HepG2 (cell line): Measurements from ENCODE around the gene TUBAL3. TPM values are rescaled to one million over a fixed set of nuclear protein-coding genes. Genes with fewer than 3 reads are reported as not detected.

Experiments
- ATAC-seq: fragments of 200-7000 bp; cut with Tn5 transposase; 3 replicates; pipeline ENCODE4 v1.9.1; 2020; ENCODE audit warnings: mild to moderate bottlenecking, moderate library complexity
- BruUV-seq: library from RNA; stranded (reverse); fragments of 400-500 nt; replicated peaks from 2 replicates; lab custom pipeline; 2021; lab: Mats Ljungman, UMichigan
- CTCF ChIA-PET: fragments of 300-600 bp; formaldehyde crosslinking; extraction: SDS; loops from one replicate; lab custom pipeline; 2021; ENCODE audit warnings: low total read pairs, inconsistent platforms, low intra/inter-chr PET ratio; lab: Yijun Ruan, JAX
- POLR2A ChIA-PET: fragments of 350-600 bp; sonication (Branson Sonifier 250); formaldehyde crosslinking; loops from one replicate; lab custom pipeline; 2020; ENCODE audit warnings: antibody characterized with exemption, inconsistent platforms; lab: Yijun Ruan, JAX
- DNase-seq: peaks from one replicate; pipeline ENCODE4 v3.0.0-alpha.2; 2015; ENCODE audit warnings: low spot score
- FAIRE-seq: peaks from 3 replicates; lab custom pipeline; 2011; peaks lifted over from hg19 to GRCh38; lab: Jason Lieb, UNC
- H2AFZ ChIP-seq: one replicate; pipeline ENCODE4 v1.6.1; 2011; ENCODE audit warnings: low read length, inconsistent platforms
- H3K27ac ChIP-seq: fragments of 300-600 bp; 3 replicates; pipeline ENCODE4 v1.8.0; 2011; ENCODE audit warnings: mixed run types, mild to moderate bottlenecking, mixed read lengths, low read length, inconsistent platforms; ENCODE audit not compliant: insufficient read depth; ENCODE audit errors: extremely low read length
- H3K27me3 ChIP-seq, 2 experiments: fragments of 200-600 bp in 1 of 2; 2 replicates in 1 of 2; 3 replicates in 1 of 2; pipeline versions ENCODE4 v1.6.0 to v1.8.0; 2011; ENCODE audit warnings: low read length in 2 of 2, mild to moderate bottlenecking in 2 of 2, moderate library complexity in 2 of 2, inconsistent platforms in 1 of 2; ENCODE audit not compliant: insufficient read depth in 2 of 2, control insufficient read depth in 1 of 2
- H3K36me3 ChIP-seq, 2 experiments: fragments of 200-600 bp in 1 of 2; replicated peaks in 1 of 2; 2 replicates in 1 of 2; 3 replicates in 1 of 2; pipeline versions ENCODE4 v1.5.1 to v1.8.0; 2011; ENCODE audit warnings: low read length in 2 of 2, inconsistent platforms in 1 of 2; ENCODE audit not compliant: insufficient read depth in 2 of 2, control insufficient read depth in 1 of 2
- H3K4me1 ChIP-seq: 2 replicates; pipeline ENCODE4 v1.5.1; 2012; ENCODE audit warnings: low read length, inconsistent platforms; ENCODE audit not compliant: insufficient read depth
- H3K4me2 ChIP-seq: 2 replicates; pipeline ENCODE4 v1.6.0; 2011; ENCODE audit warnings: low read depth, low read length, inconsistent platforms
- H3K4me3 ChIP-seq, 3 experiments: fragments of 200-600 bp in 1 of 3; sonication (generic), shearing (Covaris generic) in 1 of 3; replicated peaks in 1 of 3; 2 replicates each; pipeline ENCODE4 v1.5.1; 2011 to 2016; ENCODE audit warnings: low read length in 3 of 3, inconsistent platforms in 2 of 3, low read depth in 2 of 3, mild to moderate bottlenecking in 2 of 3, control low read depth in 1 of 3, mixed read lengths in 1 of 3; ENCODE audit not compliant: insufficient read depth in 1 of 3
- H3K79me2 ChIP-seq: one replicate; pipeline ENCODE4 v1.6.1; 2011; ENCODE audit warnings: low read length, inconsistent platforms; ENCODE audit not compliant: insufficient read depth
- H3K9ac ChIP-seq: 2 replicates; pipeline ENCODE4 v1.6.0; 2011; ENCODE audit warnings: mild to moderate bottlenecking, low read depth, low read length, inconsistent platforms; ENCODE audit not compliant: insufficient read depth
- H3K9me3 ChIP-seq: 2 replicates; pipeline ENCODE4 v1.5.1; 2012; ENCODE audit warnings: mild to moderate bottlenecking, low read length
- H4K20me1 ChIP-seq: 2 replicates; pipeline ENCODE4 v1.6.0; 2011; ENCODE audit warnings: inconsistent platforms, mild to moderate bottlenecking, low read length, moderate library complexity; ENCODE audit not compliant: insufficient read depth
- CTCF ChIP-seq: sonication (generic); formaldehyde crosslinking; IDR thresholded peaks from 2 replicates; pipeline ENCODE4 v1.5.0; 2020; ENCODE audit warnings: mild to moderate bottlenecking, missing genetic modification reagents, moderate library complexity
- ZFP36L1 ChIP-seq: sonication (generic); formaldehyde crosslinking; IDR thresholded peaks from 2 replicates; pipeline ENCODE4 v1.8.0; 2022; ENCODE audit warnings: mild to moderate bottlenecking, missing genetic modification reagents, moderate library complexity
- ZNF10 ChIP-seq: sonication (generic); formaldehyde crosslinking; IDR thresholded peaks from 2 replicates; pipeline ENCODE4 v1.4.0; 2020; ENCODE audit warnings: mild to moderate bottlenecking, low read depth, missing genetic modification reagents, borderline replicate concordance
- ZNF382 ChIP-seq: sonication (generic); formaldehyde crosslinking; IDR thresholded peaks from 2 replicates; pipeline ENCODE4 v1.5.0; 2020; ENCODE audit warnings: missing genetic modification reagents, mild to moderate bottlenecking, borderline replicate concordance
- ZNF841 ChIP-seq: sonication (generic); formaldehyde crosslinking; IDR thresholded peaks from 2 replicates; pipeline ENCODE4 v1.8.1; 2023; ENCODE audit warnings: missing genetic modification reagents, borderline replicate concordance
- WGBS: methylation state at CpG from one replicate; pipeline ENCODE4 v1.1.6; 2017; ENCODE audit warnings: low lambda C conversion rate; 5-methylcytosine and 5-hydroxymethylcytosine counted together
- in situ Hi-C: cut with HindIII; loops from 2 replicates; pipeline ENCODE4 v1.10.0; 2017; ENCODE audit warnings: low pct_unique_long_range_greater_than_20kb; ENCODE audit not compliant: extremely low pct_ligation_motif_present
- intact Hi-C: fragments of 100-400 bp; cut with micrococcal nuclease; formaldehyde crosslinking; loops from one replicate; pipeline ENCODE4 v1.10.0; 2022; ENCODE audit not compliant: unreplicated experiment
- polyA plus RNA-seq, 8 experiments: library from polyadenylated mRNA; depleted of rRNA in 3 of 8; stranded (reverse) in 7 of 8; unstranded in 1 of 8; fragments of >200 nt; fragmentation: Illumina TruSeq in 4 of 8; extraction: Trizol in 4 of 8; gene quantifications; 2 replicates each; pipeline versions ENCODE4 v1.2.1 to v1.2.3, GENCODE V29; 2011 to 2016; ENCODE audit warnings: low read depth in 4 of 8, missing spikeins in 1 of 8, mixed read lengths in 1 of 8; ENCODE audit not compliant: insufficient read depth in 1 of 8
- total RNA-seq, 5 experiments: library from RNA; depleted of rRNA; stranded (reverse); fragments of >200 nt; fragmentation: Illumina TruSeq; extraction: Trizol; gene quantifications; 2 replicates each; pipeline ENCODE4 v1.2.3, GENCODE V29; 2016; ENCODE audit warnings: low read depth in 1 of 5
- TF ChIP-seq, protein P1 (sequence below): fragments of 450-650 bp; IDR thresholded peaks from 2 replicates; pipeline ENCODE4 v1.6.1; 2016

Gene TUBAL3
- total and polyA plus RNA-seq, 2 of the 13 experiments (the other 11 are each of a cell fraction or from before 2014, with no cell fraction given) = 0.07 to 0.26 TPM

DNA sequence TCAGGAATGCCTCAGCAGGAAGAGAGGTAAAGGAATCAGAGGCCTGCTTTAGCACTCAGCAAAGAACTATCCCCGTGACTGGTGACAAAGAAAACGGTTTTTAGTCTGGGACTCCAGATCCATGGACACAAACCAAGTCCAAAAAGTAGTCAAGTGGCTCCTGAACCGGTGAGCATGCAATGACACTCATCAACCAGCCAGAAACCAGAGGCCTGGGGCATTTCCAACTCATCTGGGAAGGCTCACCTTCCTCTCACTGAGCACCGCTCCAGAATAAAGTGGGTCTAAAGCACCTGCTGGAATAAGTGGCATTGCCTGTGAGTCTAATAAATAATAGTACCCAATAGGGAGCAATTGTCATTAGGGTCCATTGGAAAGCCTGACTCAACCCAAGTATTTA lies 57.7 kb downstream of the TUBAL3 start:
- intact Hi-C loops = no loop called here
- WGBS = 25% methylated on average over 3 of the region's 4 CpGs

More for the DNA sequence above, 57.7 kb downstream of the TUBAL3 start:
- peaks cover 0 to 37% of the 10 kb centered on the region in 2 experiments; a peak in 2 of 5 replicates for H3K27me3 ChIP-seq
- no peak for TF ChIP-seq ZNF10 (CRISPR knock-in tag)
- TF ChIP-seq, protein P1, sequence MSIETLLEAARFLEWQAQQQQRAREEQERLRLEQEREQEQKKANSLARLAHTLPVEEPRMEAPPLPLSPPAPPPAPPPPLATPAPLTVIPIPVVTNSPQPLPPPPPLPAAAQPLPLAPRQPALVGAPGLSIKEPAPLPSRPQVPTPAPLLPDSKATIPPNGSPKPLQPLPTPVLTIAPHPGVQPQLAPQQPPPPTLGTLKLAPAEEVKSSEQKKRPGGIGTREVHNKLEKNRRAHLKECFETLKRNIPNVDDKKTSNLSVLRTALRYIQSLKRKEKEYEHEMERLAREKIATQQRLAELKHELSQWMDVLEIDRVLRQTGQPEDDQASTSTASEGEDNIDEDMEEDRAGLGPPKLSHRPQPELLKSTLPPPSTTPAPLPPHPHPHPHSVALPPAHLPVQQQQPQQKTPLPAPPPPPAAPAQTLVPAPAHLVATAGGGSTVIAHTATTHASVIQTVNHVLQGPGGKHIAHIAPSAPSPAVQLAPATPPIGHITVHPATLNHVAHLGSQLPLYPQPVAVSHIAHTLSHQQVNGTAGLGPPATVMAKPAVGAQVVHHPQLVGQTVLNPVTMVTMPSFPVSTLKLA = no peak
- no peak for TF ChIP-seq ZNF841 (CRISPR knock-in tag)
- no peak for TF ChIP-seq ZFP36L1 (CRISPR knock-in tag)
- no peak for TF ChIP-seq CTCF (CRISPR knock-in tag)
- no peak for TF ChIP-seq ZNF382 (CRISPR knock-in tag)
- no peaks in the 10 kb centered on the region for H3K36me3 ChIP-seq
- BruUV-seq = no TSS peak
- no peak overlapping the region for H3K4me3 ChIP-seq
- H3K27ac ChIP-seq = no peak overlapping the region
- H3K9ac ChIP-seq = no peak overlapping the region
- no peak overlapping the region for H3K4me2 ChIP-seq
- no peaks in the 10 kb centered on the region for H3K79me2 ChIP-seq
- no peaks in the 10 kb centered on the region for H3K9me3 ChIP-seq
- in situ Hi-C loops = no loop called here
- no peak overlapping the region for H2AFZ ChIP-seq
- H3K4me1 ChIP-seq = no peaks in the 10 kb centered on the region
- H4K20me1 ChIP-seq = no peaks in the 10 kb centered on the region
- ChIA-PET CTCF (no interaction called here), POLR2A (no interaction called here)
- DNase-seq (no peak), ATAC-seq (no peak), FAIRE-seq (no peak)
